PFSK-1 (cell line): Measurements from ENCODE around the gene EMILIN2.

Source experiments
- FOXP2 ChIP-seq: optimal IDR thresholded peaks from 2 replicates; pipeline ENCODE3; 2011; ENCODE audit warnings: borderline replicate concordance, control low read depth, inconsistent platforms; ENCODE audit not compliant: insufficient read depth; ENCODE audit errors: extremely low read length, extremely low read depth
- POLR2AphosphoS5 ChIP-seq: IDR thresholded peaks from 2 replicates; pipeline ENCODE4 v1.6.1; 2012; ENCODE audit warnings: low read depth, mild to moderate bottlenecking, control low read depth, low read length, moderate library complexity
- SIN3A ChIP-seq: IDR thresholded peaks from 2 replicates; pipeline ENCODE4 v1.6.1; 2012; ENCODE audit warnings: mild to moderate bottlenecking, low read length, moderate library complexity, borderline replicate concordance; ENCODE audit not compliant: insufficient read depth
- TAF1 ChIP-seq: IDR thresholded peaks from 2 replicates; pipeline ENCODE4 v1.6.1; 2012; ENCODE audit warnings: low read length, control low read depth, borderline replicate concordance; ENCODE audit not compliant: insufficient read depth
- TF ChIP-seq, protein P1 (sequence below), 2 experiments: IDR thresholded peaks; 2 replicates each; pipeline versions ENCODE4 v1.6.1 to v1.8.0; 2011 to 2012; ENCODE audit warnings: low read depth in 2 of 2, low read length in 2 of 2, control low read depth in 1 of 2, inconsistent platforms in 1 of 2, mild to moderate bottlenecking in 1 of 2, moderate library complexity in 1 of 2; ENCODE audit not compliant: insufficient read depth in 1 of 2

The EMILIN2 gene

DNA sequence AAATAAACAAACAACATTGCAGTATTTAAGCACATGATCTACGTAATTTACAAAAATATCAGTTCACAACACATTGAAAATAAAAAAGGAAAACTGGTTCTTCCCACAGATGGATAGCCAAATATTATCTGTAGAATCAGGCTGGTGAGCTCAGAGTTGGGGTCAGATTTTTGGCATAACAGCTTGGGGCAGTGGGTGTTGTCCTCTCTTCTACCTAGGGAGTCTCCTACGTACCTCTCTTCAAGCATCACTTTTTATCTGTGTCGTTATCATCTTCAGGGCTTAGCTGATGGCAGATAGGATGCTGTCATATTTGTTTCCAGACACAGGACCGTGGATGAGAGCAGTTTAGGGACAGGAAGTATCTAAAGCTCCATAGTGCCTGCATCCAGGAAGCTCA, 46.2 kb downstream of the EMILIN2 start:
- TF ChIP-seq TAF1 (no peak), SIN3A (no peak), POLR2AphosphoS5 (no peak), FOXP2 (no peak)
- TF ChIP-seq, protein P1, sequence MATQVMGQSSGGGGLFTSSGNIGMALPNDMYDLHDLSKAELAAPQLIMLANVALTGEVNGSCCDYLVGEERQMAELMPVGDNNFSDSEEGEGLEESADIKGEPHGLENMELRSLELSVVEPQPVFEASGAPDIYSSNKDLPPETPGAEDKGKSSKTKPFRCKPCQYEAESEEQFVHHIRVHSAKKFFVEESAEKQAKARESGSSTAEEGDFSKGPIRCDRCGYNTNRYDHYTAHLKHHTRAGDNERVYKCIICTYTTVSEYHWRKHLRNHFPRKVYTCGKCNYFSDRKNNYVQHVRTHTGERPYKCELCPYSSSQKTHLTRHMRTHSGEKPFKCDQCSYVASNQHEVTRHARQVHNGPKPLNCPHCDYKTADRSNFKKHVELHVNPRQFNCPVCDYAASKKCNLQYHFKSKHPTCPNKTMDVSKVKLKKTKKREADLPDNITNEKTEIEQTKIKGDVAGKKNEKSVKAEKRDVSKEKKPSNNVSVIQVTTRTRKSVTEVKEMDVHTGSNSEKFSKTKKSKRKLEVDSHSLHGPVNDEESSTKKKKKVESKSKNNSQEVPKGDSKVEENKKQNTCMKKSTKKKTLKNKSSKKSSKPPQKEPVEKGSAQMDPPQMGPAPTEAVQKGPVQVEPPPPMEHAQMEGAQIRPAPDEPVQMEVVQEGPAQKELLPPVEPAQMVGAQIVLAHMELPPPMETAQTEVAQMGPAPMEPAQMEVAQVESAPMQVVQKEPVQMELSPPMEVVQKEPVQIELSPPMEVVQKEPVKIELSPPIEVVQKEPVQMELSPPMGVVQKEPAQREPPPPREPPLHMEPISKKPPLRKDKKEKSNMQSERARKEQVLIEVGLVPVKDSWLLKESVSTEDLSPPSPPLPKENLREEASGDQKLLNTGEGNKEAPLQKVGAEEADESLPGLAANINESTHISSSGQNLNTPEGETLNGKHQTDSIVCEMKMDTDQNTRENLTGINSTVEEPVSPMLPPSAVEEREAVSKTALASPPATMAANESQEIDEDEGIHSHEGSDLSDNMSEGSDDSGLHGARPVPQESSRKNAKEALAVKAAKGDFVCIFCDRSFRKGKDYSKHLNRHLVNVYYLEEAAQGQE (IDR thresholded peaks at IDR 0.05; ENCODE audit: insufficient read depth in 1 of 2, low read depth in 2 of 2, low read length in 2 of 2), result no peak

DNA sequence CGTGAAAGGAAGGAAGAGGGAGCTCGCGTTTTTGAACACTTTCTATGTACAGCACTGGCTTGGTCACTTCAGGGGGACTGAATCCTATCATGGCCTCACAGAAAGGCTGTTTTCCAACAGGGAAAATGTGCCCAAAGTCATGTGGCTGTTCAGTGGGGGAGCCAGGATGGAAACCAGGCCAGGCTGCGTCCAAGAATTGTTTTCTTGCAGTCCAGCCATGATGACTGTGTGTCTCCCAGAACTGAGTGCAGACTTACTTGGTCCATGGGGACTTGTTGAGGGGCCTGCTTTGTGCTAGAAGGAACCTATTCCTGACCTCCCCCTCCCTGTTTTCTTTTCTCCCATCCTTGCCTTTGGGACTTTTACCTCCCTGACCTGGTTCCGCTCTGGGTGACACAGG, 46.9 kb downstream of the EMILIN2 start:
- TF ChIP-seq, protein P1 (IDR thresholded peaks at IDR 0.05; ENCODE audit: insufficient read depth in 1 of 2, low read depth in 2 of 2, low read length in 2 of 2), result no peak
- TF ChIP-seq TAF1, result no peak
- no peak for TF ChIP-seq FOXP2
- no peak for TF ChIP-seq SIN3A

DNA sequence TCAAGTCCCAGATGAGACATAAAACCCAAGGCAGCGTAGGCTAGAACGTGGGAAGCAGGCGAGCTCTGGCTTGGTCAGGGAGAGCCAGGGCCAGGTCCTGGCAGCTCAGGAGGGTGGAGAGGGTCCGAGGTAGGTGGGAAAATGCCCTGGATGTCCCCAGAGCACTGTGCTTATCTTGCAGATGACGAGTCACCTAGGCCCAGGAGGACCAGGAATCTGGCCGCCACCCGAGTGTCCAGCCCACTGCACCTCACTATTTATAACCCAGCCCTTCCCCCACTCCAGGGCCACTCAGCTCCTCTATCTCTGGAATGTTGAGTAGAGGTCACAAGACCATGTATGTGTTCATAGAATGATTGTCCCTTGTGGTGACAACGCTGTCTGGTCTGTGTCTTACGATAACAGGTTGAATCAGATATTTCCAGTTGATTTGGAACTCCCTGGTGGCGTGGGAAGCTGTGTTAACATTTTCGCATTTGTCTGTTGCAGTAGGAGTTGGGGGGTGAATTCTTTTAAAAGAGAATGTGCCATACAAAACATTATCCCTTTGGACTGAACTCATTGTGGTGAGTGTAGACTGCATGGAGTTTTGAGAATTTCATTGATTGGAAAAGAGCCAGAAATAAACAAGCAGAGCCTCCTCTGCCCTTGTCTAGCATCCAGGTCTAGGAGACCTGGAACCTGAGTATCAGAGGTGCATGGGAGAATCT, 47.5 kb downstream of the EMILIN2 start:
- TF ChIP-seq SIN3A, result no peak
- TF ChIP-seq POLR2AphosphoS5, result no peak
- no peak for TF ChIP-seq FOXP2
- no peak for TF ChIP-seq TAF1
- TF ChIP-seq, protein P1 (IDR thresholded peaks at IDR 0.05; ENCODE audit: insufficient read depth in 1 of 2, low read depth in 2 of 2, low read length in 2 of 2), result no peak

DNA sequence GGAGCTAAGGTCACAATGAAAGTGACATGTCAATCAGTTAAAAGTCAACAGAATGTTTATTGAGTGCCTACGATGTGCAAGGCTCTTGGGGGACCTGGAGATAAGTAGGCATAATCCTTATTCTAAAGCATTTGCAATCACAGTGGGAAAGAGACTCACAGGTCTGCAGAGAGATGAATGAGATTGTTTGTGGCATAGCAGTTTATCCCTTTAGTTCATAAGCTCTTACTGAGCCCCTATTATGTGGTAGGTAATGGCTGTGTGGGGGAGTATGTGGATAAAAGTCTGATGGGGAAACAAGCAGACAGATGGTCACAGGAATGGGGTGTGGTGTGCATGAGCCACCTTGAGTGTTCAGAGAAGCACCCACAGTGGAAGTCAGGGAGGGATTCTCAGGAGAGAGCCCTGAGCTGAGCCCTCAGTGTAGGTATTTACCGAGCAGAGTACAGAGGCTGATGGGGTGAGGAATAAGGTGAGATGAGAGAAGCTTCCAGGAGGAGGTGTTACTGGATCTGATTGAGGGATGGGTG, 48.1 kb downstream of the EMILIN2 start:
- TF ChIP-seq, protein P1 (IDR thresholded peaks at IDR 0.05; ENCODE audit: insufficient read depth in 1 of 2, low read depth in 2 of 2, low read length in 2 of 2), result no peak
- TF ChIP-seq FOXP2 (no peak), TAF1 (no peak), POLR2AphosphoS5 (no peak), SIN3A (no peak)
